Spleen (tissue), 11 donors: ENCODE results near the gene CLEC16A. TPM values are rescaled to one million over a fixed set of nuclear protein-coding genes. Genes with fewer than 3 reads are reported as not detected.

Source experiments
- DNase-seq: peaks from one replicate; pipeline ENCODE4 v3.0.0-alpha.2; 2020
- H3K27ac ChIP-seq, 8 donors: fragments of 200-600 bp; sonication (generic) in 7 of 8; 1 replicate in 4 of 8; 2 replicates in 4 of 8; pipeline versions ENCODE4 v1.5.0 to v1.8.0; 2016 to 2021; ENCODE audit warnings: inconsistent platforms in 4 of 8, mild to moderate bottlenecking in 4 of 8, moderate library complexity in 1 of 8
- H3K27me3 ChIP-seq, 7 donors: fragments of 200-600 bp; sonication (generic) in 6 of 7; replicated peaks in 1 of 7; 1 replicate in 4 of 7; 2 replicates in 3 of 7; pipeline versions ENCODE4 v1.5.0 to v1.8.0; 2016 to 2021; ENCODE audit warnings: inconsistent platforms in 3 of 7, mild to moderate bottlenecking in 1 of 7
- H3K36me3 ChIP-seq, 6 donors: fragments of 200-600 bp; sonication (generic) in 5 of 6; 1 replicate in 4 of 6; 2 replicates in 2 of 6; pipeline versions ENCODE4 v1.5.0 to v1.8.0; 2016 to 2021; ENCODE audit warnings: inconsistent platforms in 2 of 6
- H3K4me1 ChIP-seq, 6 donors: fragments of 200-600 bp; sonication (generic) in 5 of 6; 1 replicate in 3 of 6; 2 replicates in 3 of 6; pipeline versions ENCODE4 v1.5.0 to v1.8.0; 2016 to 2021; ENCODE audit warnings: inconsistent platforms in 3 of 6
- H3K4me3 ChIP-seq, 8 donors: fragments of 200-600 bp; sonication (generic) in 7 of 8; 1 replicate in 4 of 8; 2 replicates in 4 of 8; pipeline versions ENCODE4 v1.5.0 to v1.8.0; 2016 to 2021; ENCODE audit warnings: inconsistent platforms in 4 of 8, mild to moderate bottlenecking in 4 of 8, moderate library complexity in 2 of 8
- H3K9me3 ChIP-seq, 8 donors: fragments of 200-600 bp; sonication (generic) in 7 of 8; 1 replicate in 4 of 8; 2 replicates in 4 of 8; pipeline versions ENCODE4 v1.5.0 to v1.8.0; 2016 to 2021; ENCODE audit warnings: inconsistent platforms in 4 of 8
- CTCF ChIP-seq, 11 experiments: fragments of 200-600 bp in 7 of 11; fragments of 450-650 bp in 4 of 11; sonication (generic) in 4 of 11; IDR thresholded peaks in 8 of 11; conservative IDR thresholded peaks in 3 of 11; 1 replicate in 7 of 11; 2 replicates in 4 of 11; pipeline versions ENCODE4 v1.4.0 to v1.8.0; 2016 to 2021; ENCODE audit warnings: antibody characterized with exemption in 11 of 11, inconsistent platforms in 4 of 11, mild to moderate bottlenecking in 1 of 11
- POLR2A ChIP-seq, 3 donors: fragments of 450-650 bp; IDR thresholded peaks; one replicate each; pipeline ENCODE4 v1.5.1; 2017; ENCODE audit warnings: antibody characterized with exemption in 3 of 3, mild to moderate bottlenecking in 1 of 3
- POLR2AphosphoS5 ChIP-seq, 3 donors: sonication (generic); formaldehyde crosslinking; IDR thresholded peaks; one replicate each; pipeline ENCODE4 v1.5.1; 2017; ENCODE audit warnings: antibody characterized with exemption in 3 of 3
- WGBS, 5 donors: extraction: QIAGEN DNeasy Blood & Tissue Kit in 3 of 5; methylation state at CpG; one replicate each; pipeline versions ENCODE4 v1.1.5 to v1.1.7; 2013 to 2018; 5-methylcytosine and 5-hydroxymethylcytosine counted together
- intact Hi-C: fragments of 100-400 bp; cut with DNase I; formaldehyde crosslinking; loops from one replicate; pipeline ENCODE4 v1.15.0; 2023; ENCODE audit warnings: low total_unique reads
- polyA plus RNA-seq, 3 donors: library from polyadenylated mRNA; stranded (reverse); fragments of 200-250 nt; gene quantifications; one replicate each; pipeline ENCODE4 v1.2.1, GENCODE V29; 2013
- total RNA-seq, 7 donors: library from RNA; depleted of rRNA in 3 of 7; stranded (reverse); fragments of >200 nt in 3 of 7; fragmentation: NEBNext Ultra II Directional in 4 of 7; extraction: Animal tissue kit (Norgen Biotek cat#: 25700) in 4 of 7; gene quantifications; one replicate each; pipeline versions ENCODE4 v1.1.0 to v1.2.1, GENCODE V29; 2016 to 2021
- donor health status: healthy with polysubstance abuse.
- donor health status: DM: no; HTN: no; CAD: no; lungs with moderate emphysema.
- donor health status: DM: no; HTN: no; CAD: no.
- donor health status: Bipolar disorder and iron deficiency.
- donor health status: healthy.
- donor health status: DM: no; HTN: no; CAD: no.
- donor health status: DM: yes; HTN: yes; CAD: no.

Gene CLEC16A
- total and polyA plus RNA-seq, 10 donors: 7.3 to 54.6 (median 35.1) TPM

- Histone ChIP-seq H3K4me1 (peaks cover 0 to 29% (median 6%) of the 10 kb centered on the region in 6 donors), H3K4me3 (no peak overlapping the region), H3K27ac (no peak overlapping the region), H3K36me3 (peaks cover 0 to 51% (median 13%) of the 10 kb centered on the region in 6 donors), H3K9me3 (no peaks in the 10 kb centered on the region), H3K27me3 (no peaks in the 10 kb centered on the region)
- no peak for TF ChIP-seq POLR2A (IDR thresholded peaks at IDR 0.05)
- TF ChIP-seq CTCF (IDR thresholded peaks at IDR 0.05 in 8 of 11, conservative IDR thresholded peaks at IDR 0.05 in 3 of 11): no peak
- TF ChIP-seq POLR2AphosphoS5 (IDR thresholded peaks at IDR 0.05): no peak
- no peak for DNase-seq
- intact Hi-C loops: no loop called here
- 71 to 80% (median 79%) methylated on average over 5 of the region's 5 CpGs for WGBS, 5 donors
Observed at GRCh38 chr16:11117576-11118211, 173.3 kb downstream of the CLEC16A start.

- 47 to 77% (median 66%) methylated on average over 2 of the region's 2 CpGs for whole genome bisulfite sequencing, 5 donors
- intact Hi-C loops: no loop called here
- Histone ChIP-seq H3K36me3 (peaks cover 0 to 59% (median 18%) of the 10 kb centered on the region in 6 donors), H3K27me3 (no peaks in the 10 kb centered on the region), H3K9me3 (no peaks in the 10 kb centered on the region), H3K4me1 (peaks cover 0 to 21% (median 2%) of the 10 kb centered on the region in 6 donors), H3K27ac (no peak overlapping the region), H3K4me3 (no peak overlapping the region)
- no peak for TF ChIP-seq POLR2A (IDR thresholded peaks at IDR 0.05)
- TF ChIP-seq CTCF (IDR thresholded peaks at IDR 0.05 in 8 of 11, conservative IDR thresholded peaks at IDR 0.05 in 3 of 11): no peak
- no peak for TF ChIP-seq POLR2AphosphoS5 (IDR thresholded peaks at IDR 0.05)
- no peak for DNase-seq
Observed at GRCh38 chr16:11118479-11118878, 174.1 kb downstream of the CLEC16A start.

- H3K4me3 ChIP-seq: no peak overlapping the region
- no peaks in the 10 kb centered on the region for H3K4me1 ChIP-seq
- intact Hi-C loops: no loop called here
- no peak for DNase-seq
- peaks cover 0 to 69% (median 42%) of the 10 kb centered on the region in 6 donors for H3K36me3 ChIP-seq
- no peak for TF ChIP-seq CTCF (IDR thresholded peaks at IDR 0.05 in 8 of 11, conservative IDR thresholded peaks at IDR 0.05 in 3 of 11)
- no peak for TF ChIP-seq POLR2A (IDR thresholded peaks at IDR 0.05)
- TF ChIP-seq POLR2AphosphoS5 (IDR thresholded peaks at IDR 0.05): no peak
- no peaks in the 10 kb centered on the region for H3K27me3 ChIP-seq
- no peak overlapping the region for H3K27ac ChIP-seq
- WGBS, 5 donors: 76 to 89% (median 84%) methylated on average over 8 of the region's 8 CpGs
- no peaks in the 10 kb centered on the region for H3K9me3 ChIP-seq
Observed at GRCh38 chr16:11121083-11121608, 176.8 kb downstream of the CLEC16A start.

- Histone ChIP-seq H3K36me3 (peaks cover 0 to 75% (median 47%) of the 10 kb centered on the region in 6 donors), H3K9me3 (no peaks in the 10 kb centered on the region), H3K27ac (no peak overlapping the region), H3K27me3 (no peaks in the 10 kb centered on the region), H3K4me3 (no peak overlapping the region), H3K4me1 (no peaks in the 10 kb centered on the region)
- no peak for DNase-seq
- 86 to 96% (median 91%) methylated on average over 8 of the region's 8 CpGs for WGBS, 5 donors
- intact Hi-C loops: no loop called here
- no peak for TF ChIP-seq POLR2AphosphoS5 (IDR thresholded peaks at IDR 0.05)
- TF ChIP-seq CTCF (IDR thresholded peaks at IDR 0.05 in 8 of 11, conservative IDR thresholded peaks at IDR 0.05 in 3 of 11): no peak
- TF ChIP-seq POLR2A (IDR thresholded peaks at IDR 0.05): no peak
Observed at GRCh38 chr16:11121914-11122692, 177.7 kb downstream of the CLEC16A start.
